ENCODE data around the gene TBX19.
"Not testable (repeated sequence)": the region's sequence is repeated elsewhere in the genome, so short reads cannot be mapped to it uniquely, and the experiment has no call there.

The TBX19 gene

DNA sequence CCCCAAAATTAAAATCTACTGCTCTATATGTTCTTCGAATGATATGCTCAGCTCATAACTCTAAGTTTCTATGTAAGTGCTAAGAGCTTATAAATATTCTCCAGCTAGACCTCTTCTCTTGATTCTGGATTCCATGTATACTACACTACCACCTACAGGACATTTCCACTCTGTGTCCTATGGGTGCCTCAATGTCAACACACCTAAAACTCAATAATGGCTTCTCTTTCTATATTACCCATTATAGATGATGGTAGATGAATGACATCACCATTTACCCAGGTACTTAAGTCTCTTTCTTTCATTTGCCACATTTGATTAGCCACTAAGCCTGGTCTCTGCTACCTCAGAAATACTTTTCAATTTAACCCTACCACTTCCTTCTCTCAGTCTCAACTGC, 41.3 kb downstream of the TBX19 start:
- DNase-seq = no peak

DNA sequence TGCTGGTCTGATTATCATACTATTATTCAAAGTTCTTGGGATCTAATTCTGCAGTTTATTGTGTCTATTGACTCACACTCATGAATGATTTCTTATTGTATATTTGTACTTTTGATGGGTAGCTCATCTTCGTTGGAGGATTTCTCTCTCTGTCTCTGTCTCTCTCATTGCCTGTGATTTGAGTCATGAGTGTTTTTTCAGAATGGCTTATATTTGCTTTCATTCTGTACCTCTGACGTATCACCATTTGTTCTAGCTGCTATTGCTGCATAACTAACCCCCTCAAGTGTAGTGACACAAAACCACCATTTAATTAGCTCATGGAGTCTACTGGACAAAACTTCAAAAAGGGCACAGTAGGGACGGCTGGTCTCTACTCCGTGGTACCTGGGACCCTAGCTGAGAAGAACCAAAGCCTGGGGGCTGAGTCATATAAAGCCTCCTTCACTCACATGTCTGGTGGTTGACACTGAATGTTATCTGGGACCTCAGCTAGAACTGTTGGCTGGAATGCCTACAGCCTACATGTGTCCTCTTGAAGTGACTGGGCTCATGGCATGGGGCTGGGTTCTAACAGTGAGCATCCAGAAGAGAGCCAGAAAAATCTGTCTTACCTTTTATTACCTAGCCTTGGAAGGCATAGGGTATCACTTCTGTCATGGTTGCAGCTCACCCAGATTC, 44.2 kb downstream of the TBX19 start:
- DNase-seq = no peak

DNA sequence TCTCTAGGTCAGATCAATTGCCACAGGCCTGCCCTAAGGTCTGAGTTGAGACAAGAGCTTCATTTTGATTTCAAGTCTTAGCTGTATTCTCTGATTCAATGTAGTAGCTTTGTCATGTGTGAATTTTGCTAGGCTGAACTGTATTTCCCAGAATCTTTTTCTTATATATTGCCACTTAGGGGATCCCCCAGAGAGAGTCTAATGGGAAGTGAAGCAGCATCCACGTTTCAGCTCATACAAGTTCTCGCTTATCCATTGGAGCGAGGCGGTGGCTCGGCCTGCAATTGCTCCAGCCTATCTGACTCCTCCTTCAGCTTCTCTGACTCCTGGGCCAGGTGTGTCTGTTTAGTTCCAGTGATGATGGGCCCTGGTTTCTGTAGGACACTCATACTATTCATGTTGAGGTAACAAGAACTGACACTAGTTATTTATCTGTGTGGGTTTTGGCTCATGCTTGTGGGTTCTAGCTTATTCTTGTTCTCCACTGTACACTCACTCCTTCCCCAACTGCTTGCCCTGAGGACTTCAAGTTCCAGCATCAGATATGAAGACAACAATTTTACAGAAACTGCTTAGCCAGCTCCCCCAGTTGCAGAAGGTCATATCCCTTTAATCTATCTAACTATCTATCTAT, 48.2 kb downstream of the TBX19 start:
- DNase-seq = no peak

DNA sequence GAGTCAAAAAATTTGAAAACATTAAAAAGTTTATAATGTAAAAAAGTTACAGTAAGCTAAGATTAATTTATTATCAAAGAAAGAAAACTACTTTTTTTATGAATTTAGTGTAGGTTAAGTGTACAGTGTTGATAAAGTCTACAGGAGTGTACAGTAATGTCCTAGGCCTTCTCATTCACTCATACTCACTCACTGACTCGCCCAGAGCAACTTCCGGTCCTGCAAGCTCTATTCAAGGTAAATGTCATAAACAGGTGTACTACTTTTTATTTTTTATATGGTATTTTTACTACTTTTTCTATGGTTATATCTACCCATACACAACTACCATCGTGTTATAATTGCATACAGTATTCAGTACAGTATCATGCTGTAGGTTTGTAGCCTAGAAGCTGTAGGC, 49.6 kb downstream of the TBX19 start:
- DNase-seq = no peak

DNA sequence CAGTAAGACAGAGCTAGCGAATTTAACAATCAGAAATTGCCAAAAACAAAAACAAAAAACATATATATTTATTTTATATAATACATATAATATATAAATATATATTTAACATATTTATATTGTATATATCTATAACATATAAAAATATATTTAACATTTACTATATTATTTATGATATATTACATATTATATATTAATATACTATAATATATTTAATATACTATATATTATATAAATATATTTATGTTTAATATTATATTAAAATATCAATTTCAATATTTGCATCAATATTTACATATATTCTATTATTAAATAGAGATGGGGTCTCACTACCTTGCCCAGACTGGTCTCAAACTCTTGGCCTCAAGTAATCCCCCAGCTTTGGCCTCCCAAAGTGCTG, 50.9 kb downstream of the TBX19 start:
- no peak for DNase-seq

GRCh38 chr1:168333562-168334276, 53.0 kb downstream of the TBX19 start:
- DNase-seq = no peak

GRCh38 chr1:168335500-168335899, 54.8 kb downstream of the TBX19 start:
- no peak for DNase-seq

DNA sequence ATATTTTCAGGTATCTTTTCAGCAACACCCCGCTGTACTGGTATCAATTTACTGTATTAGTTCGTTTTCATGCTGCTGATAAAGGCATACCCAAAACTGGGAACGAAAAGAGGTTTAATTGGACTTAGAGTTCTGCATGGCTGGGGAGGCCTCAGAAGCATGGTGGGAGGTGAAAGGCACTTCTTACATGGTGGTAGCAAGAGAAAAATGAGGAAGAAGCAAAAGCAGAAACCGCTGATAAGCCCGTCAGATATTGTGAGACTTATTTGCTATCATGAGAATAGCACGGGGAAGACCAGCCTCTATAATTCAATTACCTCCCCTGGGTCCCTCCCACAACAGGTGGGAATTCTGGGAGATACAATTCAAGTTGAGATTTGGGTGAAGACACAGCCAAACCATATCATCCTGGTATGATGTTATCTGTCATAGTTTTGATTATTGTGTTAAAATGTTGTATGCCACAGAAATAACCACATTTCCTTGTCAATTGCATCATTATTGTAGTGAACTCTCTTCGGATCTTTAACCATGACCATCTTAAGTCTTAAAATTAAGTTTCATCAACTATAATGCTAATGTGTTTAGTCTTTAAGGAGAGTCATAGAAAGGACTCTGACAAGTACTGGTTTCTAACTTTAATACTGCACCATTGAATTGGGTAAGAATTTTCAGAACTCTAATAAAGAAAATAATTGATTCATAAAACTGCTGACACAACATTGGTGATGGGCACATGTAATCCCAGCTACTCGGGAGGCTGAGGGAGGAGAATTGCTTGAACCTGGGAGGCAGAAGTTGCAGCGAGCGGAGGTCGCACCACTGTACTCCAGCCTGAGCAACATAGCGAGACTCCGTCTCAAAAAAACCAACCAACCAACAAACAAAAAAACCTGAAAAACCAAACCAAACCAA, 58.2 kb downstream of the TBX19 start:
- no peak for DNase-seq

- no peak for DNase-seq
These were observed 60.3 kb downstream of the TBX19 start for GRCh38 chr1:168340781-168341482.

DNA sequence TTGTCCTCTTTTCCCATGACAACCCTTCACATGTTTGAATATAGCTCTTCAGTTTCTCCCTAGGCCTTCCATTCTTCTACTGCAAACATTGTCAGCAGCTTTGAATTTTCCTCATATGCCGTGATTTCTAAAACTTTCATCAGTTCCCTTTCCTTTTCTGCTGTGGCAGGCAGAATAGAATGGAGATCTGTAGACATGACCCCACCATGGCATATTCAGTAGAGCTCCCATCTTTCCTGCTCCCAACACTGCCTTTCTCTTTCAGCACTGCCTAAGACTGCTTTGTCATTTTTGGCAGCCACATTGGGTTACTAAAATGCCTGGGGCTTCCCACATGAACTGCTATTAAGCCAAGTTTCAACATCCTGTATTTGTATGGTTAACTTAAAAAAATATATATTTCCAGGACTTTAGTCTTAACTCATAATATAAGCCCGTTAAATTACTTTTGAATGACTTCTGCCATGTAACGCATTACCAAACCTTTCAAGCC, 60.9 kb downstream of the TBX19 start:
- no peak for DNase-seq

DNA sequence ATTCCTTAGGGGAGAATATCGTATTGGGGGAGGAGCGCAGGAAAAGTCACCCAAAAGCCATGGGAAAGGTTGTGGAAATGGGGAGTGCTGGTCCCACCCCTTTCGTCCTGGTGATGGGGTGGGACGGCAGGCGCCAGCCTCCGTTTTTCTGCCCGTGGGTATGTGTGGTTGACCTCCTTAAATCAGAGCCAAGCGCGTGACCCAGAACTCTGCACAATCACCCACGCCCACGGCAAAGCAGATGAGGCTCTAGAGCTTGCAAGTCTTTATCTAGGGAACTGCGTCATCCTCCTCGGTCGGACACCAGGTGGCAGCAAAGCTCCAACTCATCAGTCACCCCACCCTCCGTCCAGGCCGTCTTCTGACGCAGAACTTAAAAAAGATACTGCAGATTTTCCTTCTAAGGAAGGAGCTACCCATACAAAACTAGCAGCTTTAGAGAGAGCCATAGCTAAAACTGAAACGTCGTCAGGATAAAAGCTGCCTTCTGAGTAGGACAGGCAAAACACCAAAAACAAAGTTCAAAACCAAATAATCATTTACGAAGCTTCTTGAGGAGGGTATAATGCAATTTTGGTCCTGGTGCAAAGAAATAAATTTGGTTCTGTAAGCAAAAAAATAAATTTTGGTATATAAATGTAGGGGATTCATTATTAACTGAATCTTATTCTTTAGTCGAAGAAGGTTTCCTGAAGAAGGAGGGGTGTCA, 62.0 kb downstream of the TBX19 start:
- peak; percentile 89 for DNase-seq

- no peak for DNase-seq
These were observed 62.9 kb downstream of the TBX19 start for GRCh38 chr1:168343566-168343965.

GRCh38 chr1:168344517-168344916, 63.8 kb downstream of the TBX19 start:
- no peak for DNase-seq

DNA sequence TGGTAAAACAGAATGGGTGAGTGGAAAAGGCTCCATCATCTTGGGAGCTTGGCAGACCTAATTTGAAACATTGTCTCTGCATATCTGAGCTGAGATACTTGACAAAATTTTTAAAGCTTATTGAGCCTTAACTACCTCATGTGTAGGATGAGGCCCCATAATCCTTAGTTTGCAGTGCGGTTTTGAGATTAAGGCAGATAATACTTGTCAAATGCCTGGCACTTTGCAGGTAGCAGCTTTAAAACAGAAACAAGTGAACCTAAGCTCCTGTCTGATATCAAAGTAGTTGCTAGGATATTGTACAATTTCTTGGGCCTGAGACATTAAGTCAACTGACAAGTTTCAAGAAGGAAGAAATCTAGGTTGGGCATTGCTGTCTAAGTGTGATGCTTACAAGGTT, 65.3 kb downstream of the TBX19 start:
- no peak for DNase-seq

DNA sequence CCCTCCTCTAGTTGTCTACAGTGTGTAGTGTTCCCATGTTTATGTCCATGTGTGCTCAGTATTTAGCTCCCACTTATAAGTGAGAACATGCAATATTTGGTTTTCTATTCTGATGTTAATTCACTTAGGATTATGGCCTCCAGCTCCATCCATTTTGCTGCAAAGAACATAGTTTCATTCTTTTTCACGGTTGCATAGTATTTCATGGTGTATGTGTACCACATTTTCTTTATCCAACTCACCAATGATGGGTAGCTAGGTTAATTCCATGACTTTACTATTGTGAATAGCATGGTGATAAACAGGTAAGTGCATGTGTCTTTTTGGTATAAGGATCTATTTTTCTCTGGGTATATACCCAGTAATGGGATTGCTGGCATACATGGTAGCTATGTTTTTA, 67.0 kb downstream of the TBX19 start:
- DNase-seq = no peak

- no peak for DNase-seq
These were observed 67.6 kb downstream of the TBX19 start for GRCh38 chr1:168348146-168348709.

DNA sequence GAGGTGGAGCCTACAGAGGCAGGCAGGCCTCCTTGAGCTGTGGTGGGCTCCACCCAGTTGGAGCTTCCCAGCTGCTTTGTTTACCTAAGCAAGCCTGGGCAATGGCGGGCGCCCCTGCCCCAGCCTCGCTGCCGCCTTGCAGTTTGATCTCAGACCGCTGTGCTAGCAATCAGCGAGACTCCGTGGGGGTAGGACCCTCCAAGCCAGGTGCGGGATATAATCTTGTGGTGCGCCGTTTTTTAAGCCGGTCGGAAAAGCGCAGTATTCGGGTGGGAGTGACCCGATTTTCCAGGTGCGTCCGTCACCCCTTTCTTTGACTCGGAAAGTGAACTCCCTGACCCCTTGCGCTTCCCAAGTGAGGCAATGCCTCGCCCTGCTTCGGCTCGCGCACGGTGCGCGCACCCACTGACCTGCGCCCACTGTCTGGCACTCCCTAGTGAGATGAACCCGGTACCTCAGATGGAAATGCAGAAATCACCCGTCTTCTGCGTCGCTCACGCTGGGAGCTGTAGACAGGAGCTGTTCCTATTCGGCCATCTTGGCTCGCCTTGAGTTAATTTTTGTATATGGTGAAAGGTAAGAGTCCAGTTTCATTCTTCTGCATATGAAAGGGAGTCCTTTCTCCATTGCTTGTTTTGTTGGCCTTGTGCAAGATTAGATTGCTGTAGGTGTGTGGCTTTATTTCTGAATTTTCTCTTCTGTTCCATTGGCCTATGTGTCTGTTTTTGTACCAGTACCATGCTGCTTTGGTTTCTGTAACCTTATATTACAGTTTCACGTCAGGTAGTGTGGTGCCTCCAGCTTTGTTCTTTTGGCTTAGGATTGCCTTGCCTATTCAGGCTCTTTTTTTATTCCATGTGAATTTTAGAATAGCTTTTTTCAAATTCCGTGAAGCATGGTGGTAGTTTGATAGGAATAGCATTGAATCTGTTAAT, 73.9 kb downstream of the TBX19 start:
- not testable (repeated sequence) for DNase-seq

DNA sequence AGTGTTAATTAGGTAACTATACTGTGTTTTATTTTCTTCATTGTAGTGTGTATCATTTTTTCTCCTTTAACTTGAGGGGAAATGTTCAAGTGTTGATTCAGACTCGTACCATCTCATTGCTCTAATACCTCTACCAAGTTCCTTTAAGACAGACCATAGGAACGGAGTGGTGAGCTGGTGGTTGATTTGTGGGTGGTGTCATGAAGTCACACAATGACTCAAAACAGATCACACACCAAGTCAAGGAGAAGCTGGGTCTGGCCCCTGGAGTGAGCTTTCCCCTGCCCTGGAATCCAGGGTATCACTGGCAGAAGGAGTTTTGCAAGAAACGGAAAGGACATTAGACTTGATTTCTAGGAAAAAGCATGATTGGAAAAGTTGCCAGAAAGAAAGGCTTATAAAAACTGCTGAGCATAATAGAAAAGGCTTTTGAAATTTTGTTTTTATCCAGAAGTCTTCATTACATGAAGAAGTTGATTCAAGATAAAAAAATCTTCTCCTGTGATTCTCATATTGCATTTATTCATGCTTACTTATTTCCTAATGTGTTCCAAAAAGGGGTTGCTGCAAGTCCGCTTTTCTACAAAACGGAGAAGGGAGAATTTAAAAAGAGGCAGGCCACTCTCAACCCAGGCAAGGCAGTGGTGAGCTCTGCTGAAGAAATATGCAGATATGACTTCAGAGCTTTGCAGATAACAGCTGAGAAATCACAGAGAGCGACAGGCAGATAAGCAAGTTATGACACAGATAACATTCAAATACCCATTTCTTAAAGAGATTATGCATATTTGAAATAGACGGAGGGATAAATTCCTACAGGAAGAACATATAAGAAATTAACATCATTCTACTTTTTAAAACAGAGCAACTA, 79.7 kb downstream of the TBX19 start:
- no peak for DNase-seq

- DNase-seq = no peak
These were observed 80.6 kb downstream of the TBX19 start for GRCh38 chr1:168361252-168361651.
